ENCODE data around the gene ETAA1. TPM values are rescaled to one million over a fixed set of nuclear protein-coding genes. Genes with fewer than 3 reads are reported as not detected.

ETAA1 gene
- total RNA-seq, 1 experiment from 2014 or later: 18.8 TPM

DNA sequence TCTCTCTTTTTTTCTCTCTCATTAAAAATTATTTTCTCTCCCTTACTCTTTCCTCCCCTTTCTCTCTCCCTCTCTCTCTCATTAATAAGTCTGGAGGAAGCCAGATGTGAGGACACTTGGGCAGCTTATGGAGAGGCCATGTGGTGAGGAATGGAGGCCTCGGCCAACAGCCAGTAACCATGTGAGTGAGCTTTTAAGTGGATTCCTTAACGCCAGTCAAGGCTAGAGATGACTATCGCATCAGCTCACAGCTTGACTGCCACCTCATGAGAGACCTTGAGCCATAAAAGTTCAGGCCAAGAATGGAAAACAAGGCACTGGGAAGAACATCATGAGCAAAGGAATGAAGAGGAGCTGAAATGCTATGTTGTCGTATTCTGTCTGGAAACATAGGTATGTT, 39.1 kb downstream of the ETAA1 start:
- peaks cover 0 to 2% of the 10 kb centered on the region in 2 experiments; a peak in 2 of 5 replicates for H3K9me3 Mint-ChIP-seq
- no peak overlapping the region for H3K27ac Mint-ChIP-seq
- no peak for DNase-seq
- H3K9me3 ChIP-seq (ENCODE audit: control insufficient read depth, low read depth, low read length): no peaks in the 10 kb centered on the region
- H3K23ac ChIP-seq (ENCODE audit: insufficient read length, low read depth, low read length): no peak overlapping the region
- TF ChIP-seq, protein P1, sequence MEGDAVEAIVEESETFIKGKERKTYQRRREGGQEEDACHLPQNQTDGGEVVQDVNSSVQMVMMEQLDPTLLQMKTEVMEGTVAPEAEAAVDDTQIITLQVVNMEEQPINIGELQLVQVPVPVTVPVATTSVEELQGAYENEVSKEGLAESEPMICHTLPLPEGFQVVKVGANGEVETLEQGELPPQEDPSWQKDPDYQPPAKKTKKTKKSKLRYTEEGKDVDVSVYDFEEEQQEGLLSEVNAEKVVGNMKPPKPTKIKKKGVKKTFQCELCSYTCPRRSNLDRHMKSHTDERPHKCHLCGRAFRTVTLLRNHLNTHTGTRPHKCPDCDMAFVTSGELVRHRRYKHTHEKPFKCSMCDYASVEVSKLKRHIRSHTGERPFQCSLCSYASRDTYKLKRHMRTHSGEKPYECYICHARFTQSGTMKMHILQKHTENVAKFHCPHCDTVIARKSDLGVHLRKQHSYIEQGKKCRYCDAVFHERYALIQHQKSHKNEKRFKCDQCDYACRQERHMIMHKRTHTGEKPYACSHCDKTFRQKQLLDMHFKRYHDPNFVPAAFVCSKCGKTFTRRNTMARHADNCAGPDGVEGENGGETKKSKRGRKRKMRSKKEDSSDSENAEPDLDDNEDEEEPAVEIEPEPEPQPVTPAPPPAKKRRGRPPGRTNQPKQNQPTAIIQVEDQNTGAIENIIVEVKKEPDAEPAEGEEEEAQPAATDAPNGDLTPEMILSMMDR (conservative IDR thresholded peaks at IDR 0.05): no peak
- no peaks in the 10 kb centered on the region for H3K27me3 ChIP-seq (ENCODE audit: insufficient read depth, low read length)
- H2AFZ ChIP-seq (ENCODE audit: low read length): no peak overlapping the region
- H3T11ph ChIP-seq (ENCODE audit: low read length): no peak overlapping the region
- H2BK5ac ChIP-seq (ENCODE audit: insufficient read length, low read length): no peak overlapping the region
- no peaks in the 10 kb centered on the region for H3K27me3 Mint-ChIP-seq (ENCODE audit: low read depth)
- H3K27ac ChIP-seq (ENCODE audit: insufficient read length, low read depth, low read length): no peak overlapping the region
- H3K18ac ChIP-seq (ENCODE audit: insufficient read length, low read depth, low read length): no peak overlapping the region
- no peak overlapping the region for H4K91ac ChIP-seq (ENCODE audit: insufficient read length, low read depth, low read length)
- H3K36me3 Mint-ChIP-seq (ENCODE audit: insufficient read depth in 1 of 3, low read depth in 3 of 3): no peaks in the 10 kb centered on the region
- H3K4me3 Mint-ChIP-seq: no peak overlapping the region
- no peaks in the 10 kb centered on the region for H3K4me1 ChIP-seq (ENCODE audit: insufficient read depth, low read length)
- H2AK5ac ChIP-seq (ENCODE audit: insufficient read length, low read length): no peak overlapping the region
- no peak overlapping the region for H3K4ac ChIP-seq (ENCODE audit: low read depth, low read length)
- no peaks in the 10 kb centered on the region for H4K20me1 ChIP-seq (ENCODE audit: control insufficient read depth, insufficient read depth, insufficient read length)
- no peak overlapping the region for H4K5ac ChIP-seq (ENCODE audit: insufficient read length, low read depth, low read length)
- H3K4me1 Mint-ChIP-seq: peaks cover 7 to 8% of the 10 kb centered on the region in 2 experiments
- no peaks in the 10 kb centered on the region for H3K79me2 ChIP-seq (ENCODE audit: insufficient read depth, low read length)
- no peak overlapping the region for H3K4me2 ChIP-seq (ENCODE audit: insufficient read depth, insufficient read length, low read length)
- no peak overlapping the region for H3K14ac ChIP-seq (ENCODE audit: insufficient read depth, low read length)
- no peak overlapping the region for H2BK120ac ChIP-seq (ENCODE audit: low read depth, low read length, poor library complexity, severe bottlenecking)
- H2BK12ac ChIP-seq (ENCODE audit: insufficient read length, low read depth, low read length): no peak overlapping the region
- H2BK15ac ChIP-seq (ENCODE audit: low read depth, low read length): no peak overlapping the region
- H3K79me1 ChIP-seq (ENCODE audit: insufficient read depth, low read depth, low read length, poor library complexity, severe bottlenecking): no peaks in the 10 kb centered on the region
- H4K8ac ChIP-seq (replicated peaks; ENCODE audit: insufficient read length, low read depth, low read length): no peak overlapping the region
- no peak overlapping the region for H3K9ac ChIP-seq (ENCODE audit: extremely low read depth, insufficient read length, low read length)
- no peaks in the 10 kb centered on the region for H3K23me2 ChIP-seq (ENCODE audit: insufficient read length, low read depth, low read length, poor library complexity, severe bottlenecking)
- no peak overlapping the region for H2BK20ac ChIP-seq (ENCODE audit: low read depth, low read length, poor library complexity, severe bottlenecking)
- WGBS (ENCODE audit: extremely low coverage, insufficient read length, low lambda C conversion rate): no CpG with 5 or more reads among the region's 4 CpGs
- H3K56ac ChIP-seq (ENCODE audit: insufficient read length, low read depth, low read length): no peak overlapping the region
